ENCODE measurements around the gene MACROD2.

GRCh38 chr20:14925300-14925699, 930.0 kb downstream of the MACROD2 start:
- no peak for TF ChIP-seq ZNF335 (tag by site-specific recombination; conservative IDR thresholded peaks at IDR 0.05)
- TF ChIP-seq, protein P1, sequence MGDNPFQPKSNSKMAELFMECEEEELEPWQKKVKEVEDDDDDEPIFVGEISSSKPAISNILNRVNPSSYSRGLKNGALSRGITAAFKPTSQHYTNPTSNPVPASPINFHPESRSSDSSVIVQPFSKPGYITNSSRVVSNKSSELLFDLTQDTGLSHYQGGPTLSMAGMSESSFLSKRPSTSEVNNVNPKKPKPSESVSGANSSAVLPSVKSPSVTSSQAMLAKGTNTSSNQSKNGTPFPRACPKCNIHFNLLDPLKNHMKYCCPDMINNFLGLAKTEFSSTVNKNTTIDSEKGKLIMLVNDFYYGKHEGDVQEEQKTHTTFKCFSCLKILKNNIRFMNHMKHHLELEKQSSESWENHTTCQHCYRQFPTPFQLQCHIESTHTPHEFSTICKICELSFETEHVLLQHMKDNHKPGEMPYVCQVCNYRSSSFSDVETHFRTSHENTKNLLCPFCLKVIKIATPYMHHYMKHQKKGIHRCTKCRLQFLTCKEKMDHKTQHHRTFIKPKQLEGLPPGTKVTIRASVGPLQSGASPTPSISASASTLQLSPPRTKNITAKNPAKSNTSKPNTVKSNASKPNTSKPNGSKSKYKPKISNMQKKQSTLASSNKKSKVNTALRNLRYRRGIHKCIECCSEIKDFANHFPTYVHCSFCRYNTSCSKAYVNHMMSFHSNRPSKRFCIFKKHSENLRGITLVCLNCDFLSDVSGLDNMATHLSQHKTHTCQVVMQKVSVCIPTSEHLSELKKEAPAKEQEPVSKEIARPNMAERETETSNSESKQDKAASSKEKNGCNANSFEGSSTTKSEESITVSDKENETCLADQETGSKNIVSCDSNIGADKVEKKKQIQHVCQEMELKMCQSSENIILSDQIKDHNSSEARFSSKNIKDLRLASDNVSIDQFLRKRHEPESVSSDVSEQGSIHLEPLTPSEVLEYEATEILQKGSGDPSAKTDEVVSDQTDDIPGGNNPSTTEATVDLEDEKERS (tag by site-specific recombination; IDR thresholded peaks at IDR 0.05), result no peak
- TF ChIP-seq CTCF (tag by site-specific recombination; IDR thresholded peaks at IDR 0.05), result no peak
- no peak for TF ChIP-seq SP7 (tag by site-specific recombination; IDR thresholded peaks at IDR 0.05)
- TF ChIP-seq ZNF704 (tag by site-specific recombination; IDR thresholded peaks at IDR 0.05), result no peak
- TF ChIP-seq ZNF274 (IDR thresholded peaks at IDR 0.05; ENCODE audit: low read length), result no peak
- no peak for TF ChIP-seq ZNF274 (tag by site-specific recombination; IDR thresholded peaks at IDR 0.05; ENCODE audit: borderline replicate concordance)
- TF ChIP-seq ZNF138 (tag by site-specific recombination; IDR thresholded peaks at IDR 0.05; ENCODE audit: borderline replicate concordance), result no peak
- no peak for TF ChIP-seq ZNF366 (tag by site-specific recombination; conservative IDR thresholded peaks at IDR 0.05)
